Tongue (tissue), 2 donors: ENCODE results near the gene SMG6. TPM values are rescaled to one million over a fixed set of nuclear protein-coding genes. Genes with fewer than 3 reads are reported as not detected.

Experiments used
- small RNA-seq: library from RNA; depleted of rRNA; stranded (forward); fragments of <200 nt; gene quantifications from one replicate; pipeline ENCODE3, GENCODE V24; 2014; ENCODE audit warnings: low replicate concordance
- total RNA-seq: library from RNA; depleted of rRNA; stranded (reverse); fragments of >200 nt; gene quantifications from one replicate; pipeline ENCODE4 v1.2.3, GENCODE V29; 2014

The SMG6 gene
- total RNA-seq, 1 donor from 2014 or later = 42.9 TPM

Small RNA genes lying within 50 kb of the gene (small RNA-seq; reads per million reads assigned to genes)
- gene AC090617.6 (not detected), gene AC090617.7 (not detected), gene AC090617.8 (not detected), gene AC090617.9 (not detected), gene MIR132 (7.3 reads per million, percentile 93 among the genes with 10 or more reads in this experiment), gene MIR212 (3.5 reads per million, percentile 91 among the genes with 10 or more reads in this experiment), gene OVCA2 (not detected), gene RN7SL624P (not detected), gene SNORD91A (593 reads per million, percentile 98 among the genes with 10 or more reads in this experiment), gene SNORD91B (97.6 reads per million, percentile 97 among the genes with 10 or more reads in this experiment)

Other genes starting within 250 kb of the SMG6 start
- 56.1 TPM for gene HIC1, start 248.7 kb downstream of the SMG6 start, total RNA-seq
- 19.2 TPM for gene SRR, start 165 bp upstream of the SMG6 start, total RNA-seq
- gene TSR1, start 32.7 kb upstream of the SMG6 start, total RNA-seq = 77.8 TPM
- 53.0 TPM for gene SGSM2, start 33.7 kb upstream of the SMG6 start, total RNA-seq
- 10.2 TPM for gene MNT, start 97.3 kb upstream of the SMG6 start, total RNA-seq
- 38.6 TPM for gene METTL16, start 208.1 kb upstream of the SMG6 start, total RNA-seq